PC-3 (cell line): ENCODE measurements around the gene FARP1. TPM values are rescaled to one million over a fixed set of nuclear protein-coding genes. Genes with fewer than 3 reads are reported as not detected.

Experiments
- ATAC-seq: fragments of 200-7000 bp; cut with Tn5 transposase; 2 replicates; pipeline ENCODE4 v1.9.1; 2020; ENCODE audit warnings: mild to moderate bottlenecking, moderate library complexity
- BruUV-seq: library from RNA; stranded (reverse); fragments of 400-500 nt; replicated peaks from 2 replicates; lab custom pipeline; 2021; lab: Mats Ljungman, UMichigan
- CTCF ChIA-PET: fragments of 300-600 bp; sonication (Branson Sonifier 250); formaldehyde crosslinking; loops from one replicate; lab custom pipeline; 2022; ENCODE audit warnings: antibody characterized with exemption; lab: Charles Lee
- POLR2A ChIA-PET: fragments of 300-600 bp; sonication (Branson Sonifier 250); formaldehyde crosslinking; loops from one replicate; lab custom pipeline; 2022; ENCODE audit warnings: antibody characterized with exemption; ENCODE audit not compliant: unreplicated experiment; lab: Charles Lee
- DNase-seq: peaks from one replicate; pipeline ENCODE4 v3.0.0-alpha.2; 2015
- H2AFZ ChIP-seq: fragments of 300-600 bp; sonication (generic); 2 replicates; pipeline ENCODE4 v1.6.0; 2016; ENCODE audit warnings: antibody characterized with exemption, low read length
- H3F3A ChIP-seq: fragments of 300-600 bp; sonication (generic); one replicate; pipeline ENCODE4 v1.6.0; 2017; ENCODE audit warnings: antibody characterized with exemption, low read length, control low read depth, mild to moderate bottlenecking; ENCODE audit not compliant: unreplicated experiment
- H3K27ac ChIP-seq: fragments of 300-600 bp; sonication (generic); 2 replicates; pipeline ENCODE4 v1.5.1; 2016; ENCODE audit warnings: mild to moderate bottlenecking, low read length
- H3K27me3 ChIP-seq: fragments of 300-600 bp; sonication (generic); 2 replicates; pipeline ENCODE4 v1.6.1; 2016; ENCODE audit warnings: low read length, mixed read lengths
- H3K36me3 ChIP-seq: fragments of 300-600 bp; sonication (generic); 2 replicates; pipeline ENCODE4 v1.6.1; 2016; ENCODE audit warnings: low read depth, mixed run types, low read length, mixed read lengths
- H3K4me1 ChIP-seq: fragments of 300-600 bp; sonication (generic); 2 replicates; pipeline ENCODE4 v1.5.1; 2016; ENCODE audit warnings: low read length; ENCODE audit not compliant: insufficient read depth
- H3K4me2 ChIP-seq: fragments of 300-600 bp; sonication (generic); 2 replicates; pipeline ENCODE4 v1.6.0; 2016; ENCODE audit warnings: low read length
- H3K4me3 ChIP-seq: fragments of 300-600 bp; sonication (generic); 2 replicates; pipeline ENCODE4 v1.5.1; 2016; ENCODE audit warnings: mild to moderate bottlenecking, low read length, mixed read lengths
- H3K79me2 ChIP-seq: fragments of 300-600 bp; sonication (generic); 2 replicates; pipeline ENCODE4 v1.6.1; 2017; ENCODE audit warnings: low read length, mixed read lengths
- H3K9ac ChIP-seq: fragments of 300-600 bp; sonication (generic); 2 replicates; pipeline ENCODE4 v1.6.0; 2016; ENCODE audit warnings: mild to moderate bottlenecking, low read length
- H3K9me2 ChIP-seq: fragments of 300-600 bp; sonication (generic); replicated peaks from 2 replicates; pipeline ENCODE4 v1.6.1; 2016; ENCODE audit warnings: mixed run types, low read length, mixed read lengths
- H3K9me3 ChIP-seq: fragments of 300-600 bp; sonication (generic); 2 replicates; pipeline ENCODE4 v1.6.1; 2016; ENCODE audit warnings: low read length, mixed read lengths
- H4K20me1 ChIP-seq: fragments of 300-600 bp; sonication (generic); 2 replicates; pipeline ENCODE4 v1.6.1; 2016; ENCODE audit warnings: low read length, mixed read lengths
- EZH2 ChIP-seq: fragments of 300-600 bp; sonication (generic); IDR thresholded peaks from one replicate; pipeline ENCODE4 v1.6.1; 2017; ENCODE audit warnings: antibody characterized with exemption, mild to moderate bottlenecking, low read length; ENCODE audit not compliant: unreplicated experiment
- EZH2phosphoT487 ChIP-seq: fragments of 300-600 bp; sonication (generic); IDR thresholded peaks from 2 replicates; pipeline ENCODE4 v1.6.1; 2018; ENCODE audit warnings: mild to moderate bottlenecking, antibody characterized with exemption, low read length, borderline replicate concordance
- intact Hi-C: fragments of 100-400 bp; cut with micrococcal nuclease; formaldehyde crosslinking; loops from 2 replicates; pipeline ENCODE4 v1.9.0; 2023
- total RNA-seq: library from RNA; depleted of rRNA; stranded (reverse); fragments of >200 nt; gene quantifications from 2 replicates; pipeline ENCODE4 v1.2.3, GENCODE V29; 2014
- TF ChIP-seq, protein P1 (sequence below): fragments of 300-600 bp; sonication (generic); conservative IDR thresholded peaks from 2 replicates; pipeline ENCODE4 v1.5.1; 2017; ENCODE audit warnings: antibody characterized with exemption, low read depth, mild to moderate bottlenecking, low read length

FARP1 gene
- total RNA-seq, 1 experiment from 2014 or later, result 18.2 TPM

DNA sequence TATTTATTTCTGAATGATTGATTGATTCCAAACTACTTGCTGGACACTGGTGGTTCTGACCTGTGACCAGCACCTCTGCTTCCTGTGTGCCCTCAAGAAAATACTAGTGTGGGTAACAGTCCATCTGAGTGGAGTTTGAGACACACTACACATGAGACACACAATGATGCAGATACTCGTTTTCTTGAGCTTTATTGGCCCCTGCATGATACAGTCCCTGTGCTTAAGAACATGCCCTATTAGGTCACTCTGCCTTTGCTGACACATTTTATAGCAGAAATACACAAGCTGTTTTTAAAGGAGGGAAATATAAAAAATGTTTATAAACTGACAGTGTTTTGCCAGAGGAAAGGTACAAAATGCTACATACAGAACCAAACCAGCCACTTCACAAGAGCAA is 307.1 kb downstream of the FARP1 start:
- H3K27ac ChIP-seq, result no peak overlapping the region
- H3K4me2 ChIP-seq, result no peak overlapping the region
- H2AFZ ChIP-seq, result no peak overlapping the region
- no peaks in the 10 kb centered on the region for H3F3A ChIP-seq
- ATAC-seq (no peak), DNase-seq (no peak)
- no peak overlapping the region for H3K9ac ChIP-seq
- no peaks in the 10 kb centered on the region for H3K27me3 ChIP-seq
- intact Hi-C loops, result loop anchor here (5.0 kb wide), 1 partner anchor 222 kb away; no protein-coding TSS in a partner anchor
- H3K9me3 ChIP-seq, result no peaks in the 10 kb centered on the region
- H3K79me2 ChIP-seq, result no peaks in the 10 kb centered on the region
- H3K4me3 ChIP-seq, result no peak overlapping the region
- BruUV-seq, result no TSS peak
- H3K4me1 ChIP-seq, result peaks cover under 1% of the 10 kb centered on the region
- ChIA-PET POLR2A (no interaction called here), CTCF (no interaction called here)
- H3K36me3 ChIP-seq, result peaks cover 14% of the 10 kb centered on the region
- no peaks in the 10 kb centered on the region for H3K9me2 ChIP-seq
- H4K20me1 ChIP-seq, result no peaks in the 10 kb centered on the region
- no peak for TF ChIP-seq EZH2phosphoT487
- no peak for TF ChIP-seq EZH2
- TF ChIP-seq, protein P1, sequence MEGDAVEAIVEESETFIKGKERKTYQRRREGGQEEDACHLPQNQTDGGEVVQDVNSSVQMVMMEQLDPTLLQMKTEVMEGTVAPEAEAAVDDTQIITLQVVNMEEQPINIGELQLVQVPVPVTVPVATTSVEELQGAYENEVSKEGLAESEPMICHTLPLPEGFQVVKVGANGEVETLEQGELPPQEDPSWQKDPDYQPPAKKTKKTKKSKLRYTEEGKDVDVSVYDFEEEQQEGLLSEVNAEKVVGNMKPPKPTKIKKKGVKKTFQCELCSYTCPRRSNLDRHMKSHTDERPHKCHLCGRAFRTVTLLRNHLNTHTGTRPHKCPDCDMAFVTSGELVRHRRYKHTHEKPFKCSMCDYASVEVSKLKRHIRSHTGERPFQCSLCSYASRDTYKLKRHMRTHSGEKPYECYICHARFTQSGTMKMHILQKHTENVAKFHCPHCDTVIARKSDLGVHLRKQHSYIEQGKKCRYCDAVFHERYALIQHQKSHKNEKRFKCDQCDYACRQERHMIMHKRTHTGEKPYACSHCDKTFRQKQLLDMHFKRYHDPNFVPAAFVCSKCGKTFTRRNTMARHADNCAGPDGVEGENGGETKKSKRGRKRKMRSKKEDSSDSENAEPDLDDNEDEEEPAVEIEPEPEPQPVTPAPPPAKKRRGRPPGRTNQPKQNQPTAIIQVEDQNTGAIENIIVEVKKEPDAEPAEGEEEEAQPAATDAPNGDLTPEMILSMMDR, result no peak

DNA sequence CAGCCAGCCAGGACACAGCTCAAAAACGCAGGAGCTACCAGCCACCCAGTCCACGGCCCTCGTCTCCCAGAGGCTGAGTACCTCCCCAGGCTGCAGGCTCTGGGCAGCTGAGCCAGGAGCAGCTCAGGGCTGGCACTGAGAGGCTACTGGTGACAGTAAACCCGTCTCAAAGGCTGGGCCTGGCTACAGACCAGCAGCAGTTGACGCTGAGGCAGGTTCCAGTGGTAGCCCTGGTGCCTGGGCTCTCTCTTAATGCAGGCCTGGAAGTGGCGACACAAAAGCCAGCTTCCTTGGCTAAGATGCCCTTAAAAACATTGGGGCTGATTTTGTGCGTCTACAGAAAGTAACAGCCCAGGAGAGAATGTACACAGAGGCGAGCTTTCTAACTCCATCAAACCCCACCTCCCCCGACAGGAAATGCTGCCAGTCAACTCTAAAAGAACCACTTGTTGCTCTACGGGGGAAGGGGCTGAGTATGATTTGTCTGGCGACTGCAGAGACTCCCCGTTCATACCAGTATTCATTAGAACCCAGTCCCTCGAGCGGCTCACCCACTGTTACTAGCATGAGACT is 307.7 kb downstream of the FARP1 start:
- ChIA-PET CTCF (no interaction called here), POLR2A (no interaction called here)
- Histone ChIP-seq H2AFZ (no peak overlapping the region), H3K36me3 (peaks cover 14% of the 10 kb centered on the region), H3F3A (no peaks in the 10 kb centered on the region), H4K20me1 (no peaks in the 10 kb centered on the region), H3K4me2 (no peak overlapping the region), H3K27ac (no peak overlapping the region), H3K9me2 (no peaks in the 10 kb centered on the region), H3K27me3 (no peaks in the 10 kb centered on the region), H3K9me3 (no peaks in the 10 kb centered on the region), H3K4me3 (no peak overlapping the region), H3K9ac (no peak overlapping the region), H3K79me2 (no peaks in the 10 kb centered on the region), H3K4me1 (no peaks in the 10 kb centered on the region)
- intact Hi-C loops, result loop anchor here (5.0 kb wide), 1 partner anchor 222 kb away; no protein-coding TSS in a partner anchor
- DNase-seq (no peak), ATAC-seq (no peak)
- no TSS peak for BruUV-seq
- TF ChIP-seq EZH2phosphoT487 (no peak), EZH2 (no peak)
- TF ChIP-seq, protein P1, result no peak

DNA sequence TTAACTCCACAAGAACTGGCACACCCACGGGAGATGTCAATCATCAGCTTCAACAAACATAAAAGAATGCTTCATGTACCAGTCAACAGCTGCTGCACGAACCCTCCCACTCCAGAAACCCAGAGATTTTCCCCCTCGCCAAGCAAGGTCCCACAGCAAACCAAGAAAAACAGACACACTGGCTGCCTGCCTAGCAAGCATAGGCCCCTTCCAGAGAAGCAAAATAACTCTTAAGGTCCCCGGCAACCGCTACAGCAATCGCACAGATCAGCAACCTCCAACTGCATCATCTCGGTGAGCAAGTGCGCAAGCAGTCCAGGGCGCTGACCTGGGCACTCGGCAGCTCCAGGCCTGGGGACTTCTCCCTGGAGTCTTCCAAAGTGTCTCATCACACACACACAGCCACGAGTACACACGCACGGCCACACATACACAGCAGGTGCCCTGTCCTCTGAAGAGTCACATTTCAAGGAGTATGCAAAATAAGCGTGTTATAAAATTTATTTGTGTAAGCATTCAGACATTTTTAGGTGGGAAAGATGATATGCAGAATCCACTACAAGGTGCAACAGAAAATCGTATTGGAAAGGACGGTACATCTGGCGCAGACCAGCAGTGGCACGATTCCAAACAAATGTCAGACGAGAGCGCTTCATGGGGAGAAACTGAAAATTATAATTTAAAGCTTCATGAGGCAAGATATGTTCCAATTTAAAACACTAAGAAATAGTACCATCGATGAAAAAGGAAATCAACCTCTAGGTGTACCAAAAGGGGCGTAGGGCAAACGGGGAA is 309.0 kb downstream of the FARP1 start:
- peaks cover 18% of the 10 kb centered on the region for H3K36me3 ChIP-seq
- CTCF ChIA-PET, result no interaction called here
- BruUV-seq, result no TSS peak

More for the DNA sequence above, 309.0 kb downstream of the FARP1 start:
- TF ChIP-seq, protein P1, result no peak
- TF ChIP-seq EZH2, result no peak
- TF ChIP-seq EZH2phosphoT487, result no peak
- no peaks in the 10 kb centered on the region for H3K79me2 ChIP-seq
- no peak overlapping the region for H2AFZ ChIP-seq
- H4K20me1 ChIP-seq, result no peaks in the 10 kb centered on the region
- no peaks in the 10 kb centered on the region for H3F3A ChIP-seq
- H3K27me3 ChIP-seq, result no peaks in the 10 kb centered on the region
- H3K9ac ChIP-seq, result no peak overlapping the region
- no peaks in the 10 kb centered on the region for H3K4me1 ChIP-seq
- no peaks in the 10 kb centered on the region for H3K9me3 ChIP-seq
- POLR2A ChIA-PET, result no interaction called here
- DNase-seq, result no peak
- H3K9me2 ChIP-seq, result no peaks in the 10 kb centered on the region
- no peak for ATAC-seq
- no peak overlapping the region for H3K4me2 ChIP-seq
- intact Hi-C loops, result loop anchor here (5.0 kb wide), 1 partner anchor 220 kb away; no protein-coding TSS in a partner anchor
- H3K27ac ChIP-seq, result no peak overlapping the region
- H3K4me3 ChIP-seq, result no peak overlapping the region
